Trophoblast cell (in vitro differentiated cells and primary cell): Measurements from ENCODE around the gene F10.

Source experiments
- DNase-seq, 2 donors: peaks; one replicate each; pipeline ENCODE4 v3.0.0-alpha.2; 2016
- H2AFZ ChIP-seq: 2 replicates; pipeline ENCODE4 v1.6.1; 2013; ENCODE audit warnings: low read length, moderate library complexity, mild to moderate bottlenecking; ENCODE audit not compliant: insufficient read depth, poor library complexity
- H2AK5ac ChIP-seq: 2 replicates; pipeline ENCODE4 v1.6.1; 2013; ENCODE audit warnings: mild to moderate bottlenecking, low read length
- H2BK120ac ChIP-seq: 2 replicates; pipeline ENCODE4 v1.6.1; 2013; ENCODE audit warnings: low read length, mild to moderate bottlenecking, moderate library complexity; ENCODE audit not compliant: insufficient read depth, poor library complexity
- H2BK12ac ChIP-seq: 2 replicates; pipeline ENCODE4 v1.6.1; 2013; ENCODE audit warnings: mild to moderate bottlenecking, low read length, moderate library complexity
- H2BK5ac ChIP-seq: 2 replicates; pipeline ENCODE4 v1.6.1; 2013; ENCODE audit warnings: low read length, low read depth, moderate library complexity, mild to moderate bottlenecking; ENCODE audit not compliant: poor library complexity
- H3K14ac ChIP-seq: 2 replicates; pipeline ENCODE4 v1.6.1; 2013; ENCODE audit warnings: mild to moderate bottlenecking, low read length
- H3K18ac ChIP-seq: 2 replicates; pipeline ENCODE4 v1.6.1; 2013; ENCODE audit warnings: mild to moderate bottlenecking, low read length
- H3K23ac ChIP-seq: 2 replicates; pipeline ENCODE4 v1.6.1; 2013; ENCODE audit warnings: low read length
- H3K27ac ChIP-seq: 2 replicates; pipeline ENCODE4 v1.5.1; 2013; ENCODE audit warnings: low read depth, mild to moderate bottlenecking, inconsistent platforms, low read length, moderate library complexity
- H3K27me3 ChIP-seq: 2 replicates; pipeline ENCODE4 v1.6.1; 2013; ENCODE audit warnings: inconsistent platforms, mild to moderate bottlenecking, low read length, moderate library complexity; ENCODE audit not compliant: insufficient read depth
- H3K36me3 ChIP-seq, 2 experiments: 1 replicate in 1 of 2; 2 replicates in 1 of 2; pipeline ENCODE4 v1.6.1; 2013; ENCODE audit warnings: low read length in 2 of 2, mild to moderate bottlenecking in 2 of 2, moderate library complexity in 1 of 2; ENCODE audit not compliant: insufficient read depth in 2 of 2, control insufficient read depth in 1 of 2
- H3K4ac ChIP-seq: 2 replicates; pipeline ENCODE4 v1.6.1; 2013; ENCODE audit warnings: low read depth, mild to moderate bottlenecking, low read length, moderate library complexity
- H3K4me1 ChIP-seq, 2 experiments: 1 replicate in 1 of 2; 2 replicates in 1 of 2; pipeline ENCODE4 v1.6.1; 2013; ENCODE audit warnings: low read length in 2 of 2, mild to moderate bottlenecking in 2 of 2, moderate library complexity in 1 of 2; ENCODE audit not compliant: insufficient read depth in 2 of 2, control insufficient read depth in 1 of 2
- H3K4me2 ChIP-seq: 2 replicates; pipeline ENCODE4 v1.6.1; 2013; ENCODE audit warnings: inconsistent platforms, mild to moderate bottlenecking, low read length, moderate library complexity
- H3K4me3 ChIP-seq: 2 replicates; pipeline ENCODE4 v1.5.1; 2013; ENCODE audit warnings: mild to moderate bottlenecking, low read depth, low read length, inconsistent platforms
- H3K79me1 ChIP-seq: one replicate; pipeline ENCODE4 v1.6.1; 2013; ENCODE audit warnings: low read length
- H3K79me2 ChIP-seq: 2 replicates; pipeline ENCODE4 v1.6.1; 2013; ENCODE audit warnings: low read length, mild to moderate bottlenecking; ENCODE audit not compliant: control insufficient read depth, insufficient read depth, poor library complexity
- H3K9ac ChIP-seq: 2 replicates; pipeline ENCODE4 v1.6.1; 2013; ENCODE audit warnings: mild to moderate bottlenecking, low read length
- H3K9me3 ChIP-seq: 2 replicates; pipeline ENCODE4 v1.6.1; 2013; ENCODE audit warnings: low read depth, mild to moderate bottlenecking, control low read depth, inconsistent platforms, low read length; ENCODE audit not compliant: insufficient read depth
- H4K12ac ChIP-seq: 2 replicates; pipeline ENCODE4 v1.6.1; 2013; ENCODE audit warnings: low read depth, mild to moderate bottlenecking, low read length, moderate library complexity
- H4K8ac ChIP-seq: 2 replicates; pipeline ENCODE4 v1.6.1; 2013; ENCODE audit warnings: low read depth, mild to moderate bottlenecking, low read length, moderate library complexity
- H4K91ac ChIP-seq: one replicate; pipeline ENCODE4 v1.6.1; 2013; ENCODE audit warnings: low read depth, mild to moderate bottlenecking, low read length, moderate library complexity
- WGBS: extraction: QIAGEN DNeasy Blood & Tissue Kit; methylation state at CpG from one replicate; pipeline ENCODE4 v1.1.7; 2013; ENCODE audit warnings: missing lambda C conversion rate; ENCODE audit not compliant: insufficient read length, insufficient coverage; ENCODE audit errors: extremely low coverage; 5-methylcytosine and 5-hydroxymethylcytosine counted together

Gene F10

GRCh38 chr13:113145496-113145895, 22.9 kb downstream of the F10 start:
- Histone ChIP-seq H3K79me1 (no peaks in the 10 kb centered on the region), H3K27me3 (no peaks in the 10 kb centered on the region), H2BK120ac (no peak overlapping the region), H2BK12ac (no peak overlapping the region), H4K8ac (no peak overlapping the region), H3K27ac (no peak overlapping the region), H3K4me2 (no peak overlapping the region), H3K79me2 (no peaks in the 10 kb centered on the region), H3K18ac (no peak overlapping the region), H2AFZ (no peak overlapping the region), H3K9me3 (peaks cover 4% of the 10 kb centered on the region), H4K91ac (no peak overlapping the region), H3K9ac (no peak overlapping the region), H4K12ac (no peak overlapping the region), H2BK5ac (no peak overlapping the region), H3K4ac (no peak overlapping the region), H3K4me3 (no peak overlapping the region), H3K36me3 (no peaks in the 10 kb centered on the region), H3K14ac (no peak overlapping the region), H2AK5ac (no peak overlapping the region), H3K23ac (no peak overlapping the region), H3K4me1 (no peaks in the 10 kb centered on the region)
- DNase-seq = no peak
- WGBS = no CpG with 5 or more reads among the region's 12 CpGs

- H2BK5ac ChIP-seq = no peak overlapping the region
- no peak overlapping the region for H3K9ac ChIP-seq
- no peak overlapping the region for H2AFZ ChIP-seq
- H3K79me2 ChIP-seq = no peaks in the 10 kb centered on the region
- no peak overlapping the region for H3K4me2 ChIP-seq
- no peak overlapping the region for H2BK120ac ChIP-seq
- no peak overlapping the region for H3K14ac ChIP-seq
- H2AK5ac ChIP-seq = no peak overlapping the region
- peaks cover 3% of the 10 kb centered on the region for H3K9me3 ChIP-seq
- H3K23ac ChIP-seq = no peak overlapping the region
- peaks cover 1% of the 10 kb centered on the region for H3K27me3 ChIP-seq
- H3K27ac ChIP-seq = no peak overlapping the region
- no peak overlapping the region for H3K4me3 ChIP-seq
- H3K18ac ChIP-seq = no peak overlapping the region
- no peak overlapping the region for H4K8ac ChIP-seq
- no CpG with 5 or more reads among the region's 15 CpGs for WGBS
- H4K12ac ChIP-seq = no peak overlapping the region
- no peak overlapping the region for H4K91ac ChIP-seq
- no peaks in the 10 kb centered on the region for H3K4me1 ChIP-seq
- H3K36me3 ChIP-seq = no peaks in the 10 kb centered on the region
- no peak for DNase-seq
- H2BK12ac ChIP-seq = no peak overlapping the region
- no peaks in the 10 kb centered on the region for H3K79me1 ChIP-seq
- H3K4ac ChIP-seq = no peak overlapping the region
Measured at GRCh38 chr13:113145911-113146598, 23.5 kb downstream of the F10 start.

DNA sequence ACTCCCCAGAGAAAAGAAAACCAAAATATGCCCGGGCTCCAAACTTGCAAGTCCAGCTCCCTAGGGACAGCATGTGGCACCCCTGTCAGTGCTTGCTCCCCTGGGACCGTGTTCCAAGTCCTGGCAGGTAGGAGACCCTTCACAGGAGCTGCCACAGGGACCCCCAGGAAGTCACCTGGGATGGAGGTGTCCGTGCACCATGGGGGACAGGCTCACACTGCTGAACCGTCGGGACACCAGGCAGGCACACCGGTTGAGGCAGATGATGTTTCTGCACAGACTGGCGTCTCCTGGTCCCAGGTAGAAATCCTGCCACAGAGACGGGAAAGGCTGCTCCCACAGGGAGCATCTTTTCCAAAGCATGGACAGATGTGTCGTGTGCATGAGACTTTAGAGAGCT, 24.2 kb downstream of the F10 start:
- Histone ChIP-seq H3K27ac (no peak overlapping the region), H3K4me3 (no peak overlapping the region), H3K79me1 (no peaks in the 10 kb centered on the region), H3K79me2 (no peaks in the 10 kb centered on the region), H3K14ac (no peak overlapping the region), H2BK12ac (no peak overlapping the region), H3K4ac (no peak overlapping the region), H3K4me1 (no peaks in the 10 kb centered on the region), H3K27me3 (peaks cover 3% of the 10 kb centered on the region), H3K18ac (no peak overlapping the region), H4K91ac (no peak overlapping the region), H4K12ac (no peak overlapping the region), H2BK120ac (no peak overlapping the region), H3K36me3 (no peaks in the 10 kb centered on the region), H2AK5ac (no peak overlapping the region), H2AFZ (no peak overlapping the region), H2BK5ac (no peak overlapping the region), H3K9ac (no peak overlapping the region), H3K23ac (no peak overlapping the region), H3K4me2 (no peak overlapping the region), H4K8ac (no peak overlapping the region), H3K9me3 (peaks cover 3% of the 10 kb centered on the region)
- no CpG with 5 or more reads among the region's 9 CpGs for WGBS
- no peak for DNase-seq

DNA sequence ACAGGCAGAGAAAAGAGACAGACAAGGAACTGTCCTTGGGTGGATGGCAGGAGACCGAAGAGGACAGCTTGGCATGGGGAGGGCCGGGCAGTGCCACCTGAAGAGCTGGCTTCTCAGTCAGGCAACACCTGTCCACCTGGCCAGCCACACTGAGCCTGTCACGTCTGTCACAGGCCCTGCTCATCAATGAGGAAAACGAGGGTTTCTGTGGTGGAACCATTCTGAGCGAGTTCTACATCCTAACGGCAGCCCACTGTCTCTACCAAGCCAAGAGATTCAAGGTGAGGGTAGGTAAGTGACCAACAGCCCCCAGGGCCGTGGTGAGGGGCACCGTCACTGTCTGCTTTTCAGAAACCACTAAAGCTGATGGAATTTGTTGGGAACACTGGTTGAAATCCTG, 24.6 kb downstream of the F10 start:
- Histone ChIP-seq H2BK5ac (no peak overlapping the region), H3K4me2 (no peak overlapping the region), H3K27me3 (peaks cover 3% of the 10 kb centered on the region), H3K4me1 (no peaks in the 10 kb centered on the region), H3K9me3 (peaks cover 3% of the 10 kb centered on the region), H3K23ac (no peak overlapping the region), H3K4me3 (no peak overlapping the region), H3K79me2 (no peaks in the 10 kb centered on the region), H2BK12ac (no peak overlapping the region), H3K18ac (no peak overlapping the region), H3K79me1 (no peaks in the 10 kb centered on the region), H3K9ac (no peak overlapping the region), H2AFZ (no peak overlapping the region), H3K27ac (no peak overlapping the region), H4K91ac (no peak overlapping the region), H4K8ac (no peak overlapping the region), H2BK120ac (no peak overlapping the region), H3K36me3 (no peaks in the 10 kb centered on the region), H2AK5ac (no peak overlapping the region), H4K12ac (no peak overlapping the region), H3K4ac (no peak overlapping the region), H3K14ac (no peak overlapping the region)
- no peak for DNase-seq
- WGBS = no CpG with 5 or more reads among the region's 8 CpGs
